ENCODE measurements around the gene RBM48. TPM values are rescaled to one million over a fixed set of nuclear protein-coding genes. Genes with fewer than 3 reads are reported as not detected.
"Not testable (repeated sequence)": the region's sequence is repeated elsewhere in the genome, so short reads cannot be mapped to it uniquely, and the experiment has no call there.

RBM48 gene
- total RNA-seq, 4 donors from 2014 or later, result 3.8 to 24.1 (median 16.6) TPM

DNA sequence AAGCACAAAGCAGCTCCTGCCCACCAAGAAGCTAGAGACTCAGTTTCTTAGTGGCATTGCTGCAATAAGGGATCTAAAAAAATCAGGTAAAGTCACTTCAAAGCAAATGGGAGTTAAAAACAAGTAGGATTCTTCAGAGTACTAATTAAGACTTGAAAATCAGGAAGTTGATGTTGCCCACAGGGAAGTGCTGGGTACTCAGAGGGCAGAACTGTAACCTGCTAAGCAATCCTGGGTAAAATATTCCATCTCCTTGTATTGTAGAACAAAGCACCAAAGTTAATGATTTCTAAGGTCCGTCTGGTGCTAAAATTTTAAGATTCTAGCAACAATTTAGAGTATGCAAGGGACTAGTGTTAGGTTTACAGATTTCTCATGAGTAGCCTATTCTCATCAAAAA, 8.6 kb upstream of the RBM48 start:
- no peak for TF ChIP-seq POLR2A (IDR thresholded peaks at IDR 0.05)
- TF ChIP-seq, protein P1, sequence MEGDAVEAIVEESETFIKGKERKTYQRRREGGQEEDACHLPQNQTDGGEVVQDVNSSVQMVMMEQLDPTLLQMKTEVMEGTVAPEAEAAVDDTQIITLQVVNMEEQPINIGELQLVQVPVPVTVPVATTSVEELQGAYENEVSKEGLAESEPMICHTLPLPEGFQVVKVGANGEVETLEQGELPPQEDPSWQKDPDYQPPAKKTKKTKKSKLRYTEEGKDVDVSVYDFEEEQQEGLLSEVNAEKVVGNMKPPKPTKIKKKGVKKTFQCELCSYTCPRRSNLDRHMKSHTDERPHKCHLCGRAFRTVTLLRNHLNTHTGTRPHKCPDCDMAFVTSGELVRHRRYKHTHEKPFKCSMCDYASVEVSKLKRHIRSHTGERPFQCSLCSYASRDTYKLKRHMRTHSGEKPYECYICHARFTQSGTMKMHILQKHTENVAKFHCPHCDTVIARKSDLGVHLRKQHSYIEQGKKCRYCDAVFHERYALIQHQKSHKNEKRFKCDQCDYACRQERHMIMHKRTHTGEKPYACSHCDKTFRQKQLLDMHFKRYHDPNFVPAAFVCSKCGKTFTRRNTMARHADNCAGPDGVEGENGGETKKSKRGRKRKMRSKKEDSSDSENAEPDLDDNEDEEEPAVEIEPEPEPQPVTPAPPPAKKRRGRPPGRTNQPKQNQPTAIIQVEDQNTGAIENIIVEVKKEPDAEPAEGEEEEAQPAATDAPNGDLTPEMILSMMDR (IDR thresholded peaks at IDR 0.05), result no peak
- Histone ChIP-seq H3K27me3 (no peaks in the 10 kb centered on the region), H3K27ac (no peak overlapping the region), H3K4me3 (no peak overlapping the region), H3K4me1 (no peaks in the 10 kb centered on the region), H3K9me3 (no peaks in the 10 kb centered on the region), H3K36me3 (no peaks in the 10 kb centered on the region)
- DNase-seq, result no peak
- intact Hi-C loops (cut with DNase I; ENCODE audit: low total_unique reads), result no loop called here

DNA sequence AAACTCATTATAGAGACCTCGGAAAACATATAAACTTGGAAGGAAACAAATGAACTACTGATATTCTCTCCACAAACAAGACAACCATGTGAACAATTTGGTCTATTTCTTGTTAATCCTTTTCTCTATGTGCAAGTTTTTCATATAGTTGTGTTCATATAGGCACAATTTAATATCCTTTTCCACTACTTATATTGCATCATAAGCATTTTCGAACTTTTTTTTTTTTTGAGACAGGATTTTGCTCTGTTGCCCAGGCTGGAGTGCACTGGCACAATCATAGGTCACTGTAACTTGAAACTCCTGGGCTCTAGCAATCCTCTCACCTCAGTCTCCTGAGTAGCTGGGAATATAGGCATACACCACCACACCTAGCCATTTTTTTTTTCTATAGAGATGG, 5.5 kb upstream of the RBM48 start:
- TF ChIP-seq, protein P1 (IDR thresholded peaks at IDR 0.05), result no peak
- no peak for TF ChIP-seq POLR2A (IDR thresholded peaks at IDR 0.05)
- Histone ChIP-seq H3K4me1 (no peaks in the 10 kb centered on the region), H3K4me3 (no peak overlapping the region), H3K36me3 (no peaks in the 10 kb centered on the region), H3K9me3 (no peaks in the 10 kb centered on the region), H3K27me3 (no peaks in the 10 kb centered on the region), H3K27ac (no peak overlapping the region)
- intact Hi-C loops (cut with DNase I; ENCODE audit: low total_unique reads), result no loop called here
- no peak for DNase-seq

DNA sequence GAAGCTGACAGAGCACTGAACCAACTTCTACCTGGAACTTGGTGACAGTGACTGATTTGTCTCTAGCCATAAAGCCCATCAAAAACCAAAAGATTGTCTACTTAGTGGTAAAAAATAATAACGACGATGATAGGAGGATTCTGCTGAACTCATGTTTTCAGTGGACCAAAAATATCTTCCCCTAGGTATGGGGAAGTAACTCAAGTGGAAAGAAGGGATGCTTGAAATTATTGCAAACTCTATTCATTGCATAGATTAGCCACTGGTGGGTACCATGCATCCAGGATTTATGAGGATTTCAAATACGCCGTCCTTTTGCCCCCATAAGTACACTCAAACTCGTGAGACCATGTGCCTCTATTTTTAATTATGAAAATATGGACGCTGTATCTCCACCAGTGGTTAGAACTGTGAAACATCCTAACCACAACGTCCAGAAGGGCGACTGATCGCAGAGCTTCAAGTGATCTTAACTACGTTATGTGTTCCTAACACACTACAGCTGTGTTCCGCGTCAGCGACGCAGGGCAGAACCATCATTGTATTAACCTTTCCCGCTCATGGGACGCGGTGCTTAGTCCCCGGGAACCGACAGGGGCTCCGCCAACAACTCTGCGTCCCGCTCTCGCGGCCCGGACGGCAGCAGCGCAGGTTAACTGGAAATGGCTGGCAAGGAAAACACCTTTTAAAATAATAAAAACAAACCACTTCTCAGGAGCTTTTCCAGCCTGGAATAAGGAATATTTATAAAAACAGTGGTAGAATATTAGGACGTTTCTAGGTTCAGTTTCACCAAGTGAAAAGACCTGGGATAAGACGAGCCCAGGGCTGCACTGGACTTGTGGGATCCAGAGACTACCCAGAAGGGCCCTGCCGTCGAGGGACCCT, 1.1 kb upstream of the RBM48 start:
- Histone ChIP-seq H3K9me3 (no peaks in the 10 kb centered on the region), H3K4me3 (peak overlapping the region; percentile 86 to 98), H3K27me3 (no peaks in the 10 kb centered on the region), H3K27ac (peak overlapping the region; percentile 90 to 92), H3K36me3 (no peaks in the 10 kb centered on the region), H3K4me1 (no peaks in the 10 kb centered on the region)
- intact Hi-C loops (cut with DNase I; ENCODE audit: low total_unique reads), result no loop called here
- DNase-seq, result peak in 1 of 2 donors; percentile 22
- no peak for TF ChIP-seq POLR2A (IDR thresholded peaks at IDR 0.05)
- TF ChIP-seq, protein P1 (IDR thresholded peaks at IDR 0.05), result no peak

DNA sequence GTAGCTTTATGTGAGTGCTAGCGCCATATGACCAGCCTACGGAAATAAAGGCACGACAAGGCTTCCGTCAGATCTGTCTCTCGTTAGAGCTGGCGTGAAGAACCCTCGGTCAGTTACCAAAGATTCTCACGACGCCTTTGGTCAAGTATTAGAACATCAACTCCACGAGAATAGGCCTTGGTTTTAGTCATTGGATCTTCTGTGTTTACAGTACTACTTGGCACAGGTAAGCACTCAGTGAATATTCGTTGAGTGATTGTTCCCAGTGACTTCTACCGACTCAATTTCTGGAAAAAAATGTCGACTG, 316 bp downstream of the RBM48 start:
- Histone ChIP-seq H3K36me3 (no peaks in the 10 kb centered on the region), H3K4me3 (peak overlapping the region; percentile 86 to 98), H3K27ac (peak overlapping the region; percentile 90 to 92), H3K9me3 (no peaks in the 10 kb centered on the region), H3K4me1 (no peaks in the 10 kb centered on the region), H3K27me3 (no peaks in the 10 kb centered on the region)
- intact Hi-C loops (cut with DNase I; ENCODE audit: low total_unique reads), result no loop called here
- DNase-seq, result no peak
- no peak for TF ChIP-seq POLR2A (IDR thresholded peaks at IDR 0.05)
- TF ChIP-seq, protein P1 (IDR thresholded peaks at IDR 0.05), result no peak

DNA sequence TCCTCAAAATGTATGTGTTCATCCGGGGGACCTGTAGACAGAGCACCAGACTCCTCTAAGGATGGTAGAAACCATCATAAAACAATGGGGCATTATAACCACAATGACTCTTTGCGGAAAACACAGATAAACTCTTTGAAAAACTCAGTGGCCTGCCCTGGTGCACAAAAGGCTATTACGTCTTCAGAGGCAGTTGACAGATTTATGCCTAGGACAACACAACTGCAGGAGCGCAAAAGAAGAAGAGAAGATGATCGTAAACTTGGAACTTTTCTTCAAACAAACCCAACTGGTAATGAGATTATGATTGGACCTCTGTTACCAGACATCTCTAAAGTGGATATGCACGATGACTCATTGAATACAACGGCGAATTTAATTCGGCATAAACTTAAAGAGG, 6.0 kb downstream of the RBM48 start:
- intact Hi-C loops (cut with DNase I; ENCODE audit: low total_unique reads), result no loop called here
- Histone ChIP-seq H3K4me3 (no peak overlapping the region), H3K27me3 (no peaks in the 10 kb centered on the region), H3K9me3 (no peaks in the 10 kb centered on the region), H3K36me3 (no peaks in the 10 kb centered on the region), H3K4me1 (no peaks in the 10 kb centered on the region), H3K27ac (no peak overlapping the region)
- DNase-seq, result no peak
- no peak for TF ChIP-seq POLR2A (IDR thresholded peaks at IDR 0.05)
- TF ChIP-seq, protein P1 (IDR thresholded peaks at IDR 0.05), result no peak

DNA sequence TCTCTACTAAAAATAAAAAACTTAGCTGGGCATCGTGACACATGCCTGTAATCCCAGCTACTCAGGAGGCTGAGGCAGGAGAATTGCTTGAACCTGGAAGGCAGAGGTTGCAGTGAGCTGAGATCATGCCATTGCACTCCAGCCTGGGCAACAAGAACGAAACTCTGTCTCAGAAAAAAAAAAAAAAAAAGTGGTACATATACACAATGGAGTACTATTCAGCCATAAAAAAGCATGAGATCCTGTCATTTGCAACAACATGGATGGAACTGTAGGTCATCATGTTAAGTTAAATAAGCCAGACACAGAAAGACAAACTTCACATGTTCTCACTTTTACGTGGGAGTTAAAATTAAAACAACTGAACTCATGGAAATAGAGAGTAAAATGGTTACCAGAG, 14.9 kb downstream of the RBM48 start:
- H3K4me1 ChIP-seq; H3K27ac ChIP-seq; H3K4me3 ChIP-seq; H3K36me3 ChIP-seq; H3K27me3 ChIP-seq; DNase-seq; intact Hi-C loops (cut with DNase I; ENCODE audit: low total_unique reads); H3K9me3 ChIP-seq: not testable (repeated sequence)

DNA sequence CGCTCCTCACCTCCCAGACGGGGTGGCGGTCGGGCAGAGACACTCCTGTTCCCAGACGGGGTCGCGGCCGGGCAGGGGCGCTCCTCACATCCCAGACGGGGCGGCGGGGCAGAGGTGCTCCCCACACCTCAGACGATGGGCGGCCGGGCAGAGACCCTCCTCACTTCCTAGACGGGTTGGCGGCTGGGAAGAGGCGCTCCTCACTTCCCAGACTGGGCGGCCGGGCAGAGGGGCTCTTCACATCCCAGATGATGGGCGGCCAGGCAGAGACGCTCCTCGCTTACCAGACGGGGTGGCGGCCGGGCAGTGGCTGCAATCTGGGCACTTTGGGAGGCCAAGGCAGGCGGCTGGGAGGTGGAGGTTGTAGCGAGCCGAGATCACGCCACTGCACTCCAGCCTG, 16.5 kb downstream of the RBM48 start:
- H3K27ac ChIP-seq; H3K9me3 ChIP-seq; intact Hi-C loops (cut with DNase I; ENCODE audit: low total_unique reads); H3K4me3 ChIP-seq; H3K36me3 ChIP-seq; H3K27me3 ChIP-seq; H3K4me1 ChIP-seq; DNase-seq: not testable (repeated sequence)

Measured in uterus (tissue), 4 donors.